ENCODE results near the gene TICAM2.
A peak's percentile ranks its signal among the peaks of the same experiment; 100 is the strongest.

The TICAM2 gene

DNA sequence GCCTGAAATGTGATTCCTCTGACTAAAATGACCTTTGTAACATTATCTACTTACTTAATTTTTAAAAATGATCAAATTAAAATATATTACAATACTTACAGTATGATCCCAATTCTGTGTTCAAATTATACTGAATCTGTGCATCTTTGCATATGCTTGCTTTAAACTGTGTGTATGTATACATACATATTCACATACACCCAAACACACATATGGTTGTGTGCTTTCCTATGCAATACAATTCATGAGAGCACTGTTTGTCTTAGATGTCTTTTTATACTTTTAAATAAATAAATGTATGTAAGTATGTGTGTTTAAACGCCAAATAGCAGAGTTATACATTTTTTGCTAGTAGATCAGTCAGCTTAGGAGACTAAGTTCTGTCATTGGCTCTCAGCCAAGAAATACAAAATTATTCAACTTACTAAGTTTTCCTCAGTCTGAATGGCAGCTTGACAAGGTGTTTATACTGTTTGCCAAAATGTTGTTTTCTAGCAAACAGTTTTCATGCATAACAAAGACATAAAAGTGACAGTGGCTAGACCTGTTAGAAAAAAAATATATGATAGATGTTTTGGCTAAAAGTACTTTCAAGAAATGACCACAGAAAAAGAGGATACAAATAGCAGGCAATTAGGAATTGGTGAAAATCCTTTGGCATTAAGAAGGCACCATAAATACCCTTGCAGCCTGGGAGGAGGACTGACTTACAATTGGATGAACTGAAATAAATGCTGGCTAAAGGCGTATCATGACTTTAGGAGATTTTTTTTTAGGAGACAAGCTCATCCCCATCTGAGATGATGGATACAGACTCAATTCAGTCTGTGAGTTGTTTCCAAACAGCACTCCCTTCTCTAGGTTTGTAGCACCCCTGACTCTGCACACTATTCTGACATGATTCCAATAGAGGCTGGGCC is 7.9 kb downstream of the TICAM2 start:
- no peak for DNase-seq (ENCODE audit: insufficient read length, low spot score)
- TF ChIP-seq POLR2AphosphoS5 (IDR thresholded peaks at IDR 0.05; ENCODE audit: low read depth, low read length) = no peak
- TF ChIP-seq POLR2A (IDR thresholded peaks at IDR 0.05; ENCODE audit: low read depth, low read length) = no peak
- TF ChIP-seq SPI1 (IDR thresholded peaks at IDR 0.05; ENCODE audit: low read depth, low read length) = no peak
- TF ChIP-seq TAF1 (IDR thresholded peaks at IDR 0.05; ENCODE audit: low read depth, low read length) = no peak
- TF ChIP-seq POU2F2 (IDR thresholded peaks at IDR 0.05; ENCODE audit: low read depth, low read length) = no peak
- TF ChIP-seq PAX5 (IDR thresholded peaks at IDR 0.05; ENCODE audit: insufficient read depth, low read length, severe bottlenecking) = no peak
- FAIRE-seq = no peak

- FAIRE-seq (no peak), DNase-seq (ENCODE audit: insufficient read length, low spot score) (no peak)
- no peak for TF ChIP-seq SPI1 (IDR thresholded peaks at IDR 0.05; ENCODE audit: low read depth, low read length)
- no peak for TF ChIP-seq POLR2A (IDR thresholded peaks at IDR 0.05; ENCODE audit: low read depth, low read length)
- no peak for TF ChIP-seq TAF1 (IDR thresholded peaks at IDR 0.05; ENCODE audit: low read depth, low read length)
- no peak for TF ChIP-seq POU2F2 (IDR thresholded peaks at IDR 0.05; ENCODE audit: low read depth, low read length)
- no peak for TF ChIP-seq PAX5 (IDR thresholded peaks at IDR 0.05; ENCODE audit: insufficient read depth, low read length, severe bottlenecking)
- TF ChIP-seq POLR2AphosphoS5 (IDR thresholded peaks at IDR 0.05; ENCODE audit: low read depth, low read length) = no peak
These were observed 13.2 kb downstream of the TICAM2 start for GRCh38 chr5:115589043-115589442.

GRCh38 chr5:115588640-115589039 is 13.6 kb downstream of the TICAM2 start:
- DNase-seq (ENCODE audit: insufficient read length, low spot score) (no peak), FAIRE-seq (no peak)
- TF ChIP-seq POLR2A (IDR thresholded peaks at IDR 0.05; ENCODE audit: low read depth, low read length) (no peak), POU2F2 (IDR thresholded peaks at IDR 0.05; ENCODE audit: low read depth, low read length) (no peak)

GRCh38 chr5:115586525-115587146 is 15.6 kb downstream of the TICAM2 start:
- no peak for FAIRE-seq

GRCh38 chr5:115585265-115585664 is 17.0 kb downstream of the TICAM2 start:
- FAIRE-seq = no peak
- no peak for TF ChIP-seq POLR2A (IDR thresholded peaks at IDR 0.05; ENCODE audit: low read depth, low read length)

More at GRCh38 chr5:115586525-115587146, 15.6 kb downstream of the TICAM2 start:
- no peak for DNase-seq (ENCODE audit: insufficient read length, low spot score)
- TF ChIP-seq POU2F2 (IDR thresholded peaks at IDR 0.05; ENCODE audit: low read depth, low read length) (no peak), POLR2A (IDR thresholded peaks at IDR 0.05; ENCODE audit: low read depth, low read length) (no peak), SPI1 (IDR thresholded peaks at IDR 0.05; ENCODE audit: low read depth, low read length) (no peak), TAF1 (IDR thresholded peaks at IDR 0.05; ENCODE audit: low read depth, low read length) (no peak), PAX5 (IDR thresholded peaks at IDR 0.05; ENCODE audit: insufficient read depth, low read length, severe bottlenecking) (no peak), POLR2AphosphoS5 (IDR thresholded peaks at IDR 0.05; ENCODE audit: low read depth, low read length) (no peak)

GRCh38 chr5:115584501-115584900 is 17.8 kb downstream of the TICAM2 start:
- DNase-seq (ENCODE audit: insufficient read length, low spot score) (no peak), FAIRE-seq (no peak)
- no peak for TF ChIP-seq TAF1 (IDR thresholded peaks at IDR 0.05; ENCODE audit: low read depth, low read length)
- TF ChIP-seq POLR2AphosphoS5 (IDR thresholded peaks at IDR 0.05; ENCODE audit: low read depth, low read length) = no peak
- TF ChIP-seq POLR2A (IDR thresholded peaks at IDR 0.05; ENCODE audit: low read depth, low read length) = no peak
- TF ChIP-seq POU2F2 (IDR thresholded peaks at IDR 0.05; ENCODE audit: low read depth, low read length) = no peak
- TF ChIP-seq SPI1 (IDR thresholded peaks at IDR 0.05; ENCODE audit: low read depth, low read length) = no peak
- TF ChIP-seq PAX5 (IDR thresholded peaks at IDR 0.05; ENCODE audit: insufficient read depth, low read length, severe bottlenecking) = no peak

More at GRCh38 chr5:115585265-115585664, 17.0 kb downstream of the TICAM2 start:
- DNase-seq (ENCODE audit: insufficient read length, low spot score) = no peak

DNA sequence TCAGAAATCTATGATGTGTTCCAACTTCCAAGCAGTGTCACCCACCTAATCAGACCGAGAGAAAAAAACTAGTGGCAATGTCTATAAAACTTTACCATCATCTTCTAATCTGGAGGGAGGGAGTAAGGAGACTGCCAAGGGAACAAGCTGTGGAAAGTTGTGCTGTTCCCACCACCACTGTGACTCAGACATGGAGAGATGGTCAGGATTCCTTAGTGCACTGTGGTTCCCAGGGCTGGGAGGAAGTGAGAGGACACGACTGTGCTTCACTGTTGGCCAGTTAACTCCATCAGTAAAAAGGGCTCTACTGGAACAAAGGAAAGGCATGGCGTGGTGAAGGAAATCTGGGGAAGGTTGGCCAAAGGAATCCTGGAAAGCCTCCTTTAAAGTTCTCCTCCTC is 18.8 kb downstream of the TICAM2 start:
- DNase-seq (ENCODE audit: insufficient read length, low spot score) (no peak), FAIRE-seq (peak; percentile 51)
- TF ChIP-seq POLR2AphosphoS5 (IDR thresholded peaks at IDR 0.05; ENCODE audit: low read depth, low read length) (no peak), POU2F2 (IDR thresholded peaks at IDR 0.05; ENCODE audit: low read depth, low read length) (no peak), TAF1 (IDR thresholded peaks at IDR 0.05; ENCODE audit: low read depth, low read length) (no peak), POLR2A (IDR thresholded peaks at IDR 0.05; ENCODE audit: low read depth, low read length) (no peak), PAX5 (IDR thresholded peaks at IDR 0.05; ENCODE audit: insufficient read depth, low read length, severe bottlenecking) (no peak), SPI1 (IDR thresholded peaks at IDR 0.05; ENCODE audit: low read depth, low read length) (peak; percentile 89)

- TF ChIP-seq PAX5 (IDR thresholded peaks at IDR 0.05; ENCODE audit: insufficient read depth, low read length, severe bottlenecking) (no peak), TAF1 (IDR thresholded peaks at IDR 0.05; ENCODE audit: low read depth, low read length) (no peak), POLR2A (IDR thresholded peaks at IDR 0.05; ENCODE audit: low read depth, low read length) (no peak), SPI1 (IDR thresholded peaks at IDR 0.05; ENCODE audit: low read depth, low read length) (no peak), POLR2AphosphoS5 (IDR thresholded peaks at IDR 0.05; ENCODE audit: low read depth, low read length) (no peak), POU2F2 (IDR thresholded peaks at IDR 0.05; ENCODE audit: low read depth, low read length) (no peak)
- DNase-seq (ENCODE audit: insufficient read length, low spot score) = no peak
- FAIRE-seq = no peak
These were observed 21.3 kb downstream of the TICAM2 start for GRCh38 chr5:115580941-115581340.

GRCh38 chr5:115579747-115580173 is 22.5 kb downstream of the TICAM2 start:
- DNase-seq (ENCODE audit: insufficient read length, low spot score) (no peak), FAIRE-seq (peak; percentile 69)
- TF ChIP-seq POLR2AphosphoS5 (IDR thresholded peaks at IDR 0.05; ENCODE audit: low read depth, low read length) (no peak), SPI1 (IDR thresholded peaks at IDR 0.05; ENCODE audit: low read depth, low read length) (peak; percentile 59; the same call in 1 of the 2 replicates), POU2F2 (IDR thresholded peaks at IDR 0.05; ENCODE audit: low read depth, low read length) (peak; percentile 95), POLR2A (IDR thresholded peaks at IDR 0.05; ENCODE audit: low read depth, low read length) (no peak), TAF1 (IDR thresholded peaks at IDR 0.05; ENCODE audit: low read depth, low read length) (no peak; the same call in 1 of the 2 replicates), PAX5 (IDR thresholded peaks at IDR 0.05; ENCODE audit: insufficient read depth, low read length, severe bottlenecking) (no peak)
